GM19193 (cell line): Measurements from ENCODE around the gene ACTL8.

Experiments
- POLR2A ChIP-seq: IDR thresholded peaks from 4 replicates; pipeline ENCODE4 v1.6.1; 2011; ENCODE audit not compliant: insufficient read depth, insufficient read length; ENCODE audit errors: extremely low read depth

ACTL8 gene

DNA sequence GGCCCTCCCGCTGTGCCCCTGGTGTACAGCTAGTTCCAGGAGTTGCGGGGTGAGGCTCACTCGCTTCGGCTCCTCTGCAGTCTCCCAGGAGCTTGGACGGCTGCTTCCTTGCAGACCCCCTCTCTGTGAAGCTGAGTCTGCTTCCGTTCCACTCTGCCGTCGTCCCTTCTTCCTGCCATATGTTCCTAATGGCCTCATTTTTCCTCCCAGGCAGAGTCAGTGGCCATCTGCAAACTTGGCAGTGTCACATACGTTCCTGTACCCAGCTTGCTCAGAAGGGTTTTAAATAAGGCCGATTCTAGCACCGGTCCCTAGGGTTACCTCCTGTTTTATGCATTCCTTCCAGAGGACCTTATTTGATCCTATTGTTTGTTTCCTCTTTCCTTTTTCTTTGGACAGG, 21.3 kb downstream of the ACTL8 start:
- TF ChIP-seq POLR2A, result no peak

GRCh38 chr1:17777330-17777729, 22.2 kb downstream of the ACTL8 start:
- TF ChIP-seq POLR2A, result no peak

GRCh38 chr1:17777818-17778217, 22.7 kb downstream of the ACTL8 start:
- no peak for TF ChIP-seq POLR2A

GRCh38 chr1:17780916-17781315, 25.8 kb downstream of the ACTL8 start:
- no peak for TF ChIP-seq POLR2A

DNA sequence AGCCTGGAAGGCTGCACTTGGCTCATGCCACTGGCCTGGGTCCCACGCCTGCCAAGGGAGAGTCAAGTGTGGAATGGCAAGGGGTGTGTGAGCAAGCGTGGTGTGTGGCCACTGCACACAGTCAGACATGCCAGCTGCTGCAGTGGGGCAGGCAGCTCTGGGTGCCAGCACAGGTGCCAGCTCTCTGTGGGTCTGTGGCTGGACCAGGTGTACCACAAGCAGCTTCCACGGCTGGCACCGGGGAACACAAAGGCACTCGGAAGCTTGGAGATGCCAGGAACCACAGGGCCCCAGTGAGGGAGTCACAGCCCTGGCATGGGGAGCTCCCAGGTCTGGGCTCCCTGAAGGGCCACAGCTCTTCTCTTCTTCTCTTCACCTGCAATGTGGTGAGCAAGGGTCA, 34.8 kb downstream of the ACTL8 start:
- no peak for TF ChIP-seq POLR2A

- no peak for TF ChIP-seq POLR2A
Measured at GRCh38 chr1:17790383-17791054, 35.4 kb downstream of the ACTL8 start.

DNA sequence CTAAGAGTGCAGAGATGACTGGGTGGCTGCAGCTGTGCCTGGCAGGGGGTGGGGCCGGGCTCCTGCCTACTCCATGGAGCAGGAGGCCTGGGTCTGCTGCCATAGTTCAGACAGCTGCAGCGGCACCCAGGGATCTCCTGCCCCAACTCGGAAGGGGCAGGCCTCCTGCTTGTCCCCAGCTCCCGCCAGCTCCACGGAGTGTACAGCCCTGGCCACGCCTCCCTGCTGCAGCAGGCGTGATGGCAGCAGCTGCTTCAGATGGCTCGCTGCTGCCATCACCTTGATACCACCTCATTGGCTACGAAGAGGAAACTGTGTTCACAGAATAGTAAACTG, 35.9 kb downstream of the ACTL8 start:
- no peak for TF ChIP-seq POLR2A

- TF ChIP-seq POLR2A, result no peak
Measured at GRCh38 chr1:17791480-17791879, 36.3 kb downstream of the ACTL8 start.

- TF ChIP-seq POLR2A, result no peak
Measured at GRCh38 chr1:17792421-17792820, 37.3 kb downstream of the ACTL8 start.

GRCh38 chr1:17795081-17795809, 40.1 kb downstream of the ACTL8 start:
- no peak for TF ChIP-seq POLR2A

GRCh38 chr1:17795836-17796645, 40.9 kb downstream of the ACTL8 start:
- TF ChIP-seq POLR2A, result no peak

- TF ChIP-seq POLR2A, result no peak
Measured at GRCh38 chr1:17797478-17797877, 42.3 kb downstream of the ACTL8 start.

DNA sequence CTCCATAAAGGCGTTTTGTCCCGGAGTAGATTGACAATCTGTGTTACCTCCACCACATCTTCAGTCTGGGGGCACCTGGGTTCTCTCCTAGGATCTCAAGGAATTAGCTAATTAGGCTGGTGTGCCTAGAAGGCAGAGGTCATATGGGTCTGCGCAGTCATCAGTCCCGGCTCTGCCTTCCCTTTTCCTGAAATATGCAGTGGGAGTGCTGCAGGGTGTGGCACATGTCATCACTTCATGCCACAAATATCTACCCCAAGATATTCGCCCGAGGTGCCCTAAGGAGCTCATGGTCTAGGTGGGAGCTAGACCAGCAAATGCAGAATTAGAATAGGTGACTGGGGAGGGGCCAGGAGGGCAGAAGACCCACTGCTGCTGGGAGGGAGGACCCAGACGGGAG, 42.9 kb downstream of the ACTL8 start:
- TF ChIP-seq POLR2A, result no peak

GRCh38 chr1:17798799-17799382, 43.8 kb downstream of the ACTL8 start:
- TF ChIP-seq POLR2A, result no peak

DNA sequence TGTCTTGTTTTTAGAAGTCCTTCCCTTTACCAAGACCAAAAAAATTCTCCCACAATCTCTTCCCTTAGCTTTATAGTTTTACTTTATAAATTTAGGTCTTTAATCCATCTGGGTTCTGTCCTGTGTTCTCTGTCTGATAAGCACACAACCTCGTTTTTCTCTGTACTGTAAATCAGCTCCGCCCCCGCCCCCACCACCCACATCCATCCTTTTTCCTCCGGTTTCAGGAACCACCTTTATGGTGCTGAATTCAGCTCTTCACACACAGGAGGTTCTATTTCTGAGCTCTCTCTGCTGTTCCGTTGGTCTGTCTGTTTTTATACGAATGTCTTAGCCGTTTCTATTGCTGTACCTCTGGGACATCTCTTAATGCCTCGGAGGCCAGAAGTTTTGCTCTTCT, 44.5 kb downstream of the ACTL8 start:
- no peak for TF ChIP-seq POLR2A
